Stimulated activated CD8-positive, alpha-beta memory T cell treated with anti-CD3 and anti-CD28 coated beads, Interleukin-12 subunit alpha, Interleukin-12 subunit beta, amount 100 ng/mL, for 4 hours (primary cell): ENCODE data around the gene ST8SIA6.

ENCODE experiments used
- DNase-seq: peaks from one replicate; pipeline ENCODE4 v3.0.0-alpha.2; 2020; ENCODE audit warnings: low read depth

ST8SIA6 gene

DNA sequence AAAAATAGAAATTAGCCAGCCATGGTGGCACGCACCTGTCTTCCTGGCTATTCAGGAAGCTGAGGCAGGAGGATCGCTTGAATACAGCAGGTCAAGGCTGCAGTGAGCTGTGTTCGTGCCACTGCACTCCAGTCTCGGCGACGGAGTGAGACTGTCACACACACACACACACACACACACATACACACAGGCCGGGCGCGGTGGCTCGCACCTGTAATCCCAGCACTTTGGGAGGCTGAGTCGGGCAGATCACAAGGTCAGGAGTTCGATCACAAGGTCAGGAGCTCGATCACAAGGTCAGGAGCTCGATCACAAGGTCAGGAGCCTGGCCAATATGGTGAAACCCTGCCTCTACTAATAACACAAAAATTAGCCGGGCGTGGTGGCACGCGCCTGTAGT lies 68.4 kb downstream of the ST8SIA6 start:
- no peak for DNase-seq

GRCh38 chr10:17385066-17385465 lies 69.3 kb downstream of the ST8SIA6 start:
- no peak for DNase-seq

DNA sequence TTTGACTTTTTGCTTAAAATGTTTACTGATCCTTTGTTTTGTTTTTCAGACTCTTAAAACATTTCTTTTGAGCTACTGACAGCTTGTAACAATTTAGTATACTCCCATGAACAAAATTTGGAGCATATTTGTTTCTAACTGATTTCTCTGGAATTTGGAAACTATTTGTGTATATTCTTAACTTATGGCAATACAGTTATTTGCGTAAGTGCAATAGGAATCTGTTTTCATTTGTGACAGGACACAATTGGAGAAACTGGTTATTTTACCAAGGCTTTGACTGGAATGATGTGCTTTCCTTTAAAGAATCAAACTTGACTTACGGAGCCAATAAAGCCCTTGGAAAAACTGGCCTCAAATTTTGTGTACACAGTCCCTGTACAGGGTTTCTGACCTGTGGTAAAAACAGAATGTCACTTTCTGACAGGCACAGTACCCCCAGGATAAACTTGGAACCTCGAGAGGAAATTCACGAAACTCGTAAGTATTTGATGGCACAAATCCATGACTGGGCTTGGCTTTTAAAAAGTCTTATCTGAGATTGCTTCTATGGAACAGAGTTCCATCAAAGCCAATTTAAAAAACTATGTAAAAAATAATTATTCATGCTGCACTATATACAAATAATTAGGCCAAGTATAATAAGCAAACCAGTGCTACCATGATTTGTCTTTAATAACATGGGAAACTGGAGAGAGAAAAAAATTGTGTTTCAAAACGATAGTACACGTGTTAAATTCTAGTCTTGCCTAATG lies 70.4 kb downstream of the ST8SIA6 start:
- no peak for DNase-seq

DNA sequence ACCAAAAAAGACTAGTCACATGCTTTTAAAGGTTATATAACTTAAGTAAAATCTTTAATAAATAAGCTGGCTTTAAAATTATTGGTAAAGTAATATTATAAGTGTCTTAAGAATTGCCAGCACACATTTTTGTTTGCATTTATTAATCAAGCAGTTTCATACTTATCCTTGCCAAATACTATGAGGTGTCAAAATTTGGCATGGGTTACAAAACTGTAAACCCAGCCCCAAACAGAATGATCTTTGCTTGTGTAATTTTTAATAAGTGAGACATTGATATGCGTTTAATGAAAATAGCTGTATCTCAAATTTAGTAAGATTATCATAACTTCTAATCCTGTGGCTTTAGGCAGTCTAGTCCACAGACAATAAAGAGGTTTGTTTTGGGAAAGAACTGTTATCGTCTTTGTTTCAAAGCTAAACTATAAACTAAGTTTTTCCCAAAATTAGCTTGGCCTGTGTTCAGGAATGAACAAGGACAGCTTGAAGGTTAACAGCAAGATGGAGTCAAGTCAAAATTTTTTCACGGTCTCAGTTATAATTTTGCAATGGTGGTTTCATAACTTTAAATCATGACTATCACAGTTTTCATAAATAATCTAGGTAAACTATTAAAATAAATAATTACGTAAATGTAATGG lies 72.8 kb downstream of the ST8SIA6 start:
- DNase-seq: no peak

DNA sequence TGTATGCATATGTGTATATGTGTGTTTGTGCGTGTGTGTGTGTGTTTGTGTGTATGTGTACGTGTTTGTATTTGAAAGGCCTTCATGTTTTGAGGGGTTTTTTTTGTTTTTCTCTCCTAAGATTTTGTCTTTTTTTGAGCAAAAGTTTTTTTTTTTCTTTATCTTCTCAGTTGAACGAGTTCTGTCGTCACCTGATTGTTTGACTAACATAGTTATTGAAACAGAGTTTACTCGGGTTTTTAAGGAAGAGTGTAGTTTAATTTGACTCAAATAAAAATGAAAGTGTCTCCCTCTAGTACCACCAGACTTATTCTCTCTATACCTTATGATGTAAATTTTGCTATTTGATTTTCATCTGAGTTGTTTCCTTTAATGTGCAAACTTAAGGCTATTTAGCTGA lies 73.5 kb downstream of the ST8SIA6 start:
- no peak for DNase-seq

GRCh38 chr10:17380016-17380415 lies 74.4 kb downstream of the ST8SIA6 start:
- no peak for DNase-seq

DNA sequence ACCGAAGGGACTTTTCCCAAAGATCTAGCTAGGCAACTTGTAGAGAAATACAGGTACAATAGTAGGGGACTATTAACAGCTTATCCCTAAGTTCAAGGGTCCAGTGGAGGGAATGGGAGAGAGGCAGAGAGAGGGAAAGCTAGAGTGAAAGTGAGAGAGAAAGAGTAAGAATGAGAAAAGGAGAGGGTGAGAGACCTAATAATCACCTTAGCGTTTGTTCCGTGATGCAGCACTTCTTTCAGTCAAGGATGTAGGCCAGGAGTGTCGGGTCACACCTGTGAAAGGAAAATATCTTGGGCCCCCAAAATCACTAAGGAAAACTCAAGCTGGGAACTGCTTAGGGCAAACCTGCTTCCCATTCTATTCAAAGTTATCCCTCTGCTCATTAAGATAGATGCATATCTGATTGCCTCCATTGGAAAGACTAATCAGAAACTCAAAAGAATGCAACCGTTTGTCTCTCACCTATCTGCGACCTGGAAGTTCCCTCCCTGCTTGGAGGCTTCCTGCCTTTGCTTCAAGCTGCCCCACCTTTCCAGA lies 75.2 kb downstream of the ST8SIA6 start:
- no peak for DNase-seq

- no peak for DNase-seq
These were observed 78.3 kb downstream of the ST8SIA6 start for GRCh38 chr10:17375936-17376584.

GRCh38 chr10:17368708-17369272 lies 85.6 kb downstream of the ST8SIA6 start:
- no peak for DNase-seq

DNA sequence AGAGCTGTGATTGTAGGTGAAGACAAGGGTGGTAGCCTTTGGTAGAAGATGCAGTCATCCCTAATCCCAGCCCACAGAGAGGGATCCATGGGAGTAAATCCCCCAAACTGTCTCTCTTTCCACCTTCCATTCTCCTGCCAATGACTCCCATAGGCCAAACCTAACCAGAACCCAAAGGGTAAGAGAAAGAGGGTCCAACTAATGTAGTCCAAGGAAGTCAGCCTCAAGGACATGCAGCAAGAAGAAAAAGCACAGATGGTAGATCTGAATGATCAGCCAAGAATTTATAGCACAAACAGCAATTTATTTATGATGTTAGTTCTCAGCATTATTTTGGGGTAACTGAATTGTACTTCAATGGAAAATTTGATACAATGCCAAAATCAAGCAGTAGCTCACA lies 87.7 kb downstream of the ST8SIA6 start:
- no peak for DNase-seq

DNA sequence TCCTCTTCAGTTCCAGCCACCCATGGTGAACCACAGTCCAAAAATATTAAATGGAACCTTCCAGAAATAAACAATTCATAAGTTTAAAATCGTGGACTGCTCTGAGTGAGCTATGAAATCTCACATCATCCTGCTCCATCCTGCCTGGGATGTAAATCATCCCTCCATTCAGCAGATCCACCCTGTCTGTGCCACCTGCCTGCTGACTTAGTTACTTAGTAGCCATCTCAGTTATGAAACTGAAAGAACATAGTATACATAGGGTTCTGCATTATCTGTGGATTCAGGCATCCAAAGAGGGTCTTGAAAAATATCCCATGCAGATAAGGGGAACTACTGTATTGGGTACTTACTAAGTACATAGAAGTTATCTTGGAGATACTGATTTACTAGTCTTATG lies 89.0 kb downstream of the ST8SIA6 start:
- DNase-seq: no peak

DNA sequence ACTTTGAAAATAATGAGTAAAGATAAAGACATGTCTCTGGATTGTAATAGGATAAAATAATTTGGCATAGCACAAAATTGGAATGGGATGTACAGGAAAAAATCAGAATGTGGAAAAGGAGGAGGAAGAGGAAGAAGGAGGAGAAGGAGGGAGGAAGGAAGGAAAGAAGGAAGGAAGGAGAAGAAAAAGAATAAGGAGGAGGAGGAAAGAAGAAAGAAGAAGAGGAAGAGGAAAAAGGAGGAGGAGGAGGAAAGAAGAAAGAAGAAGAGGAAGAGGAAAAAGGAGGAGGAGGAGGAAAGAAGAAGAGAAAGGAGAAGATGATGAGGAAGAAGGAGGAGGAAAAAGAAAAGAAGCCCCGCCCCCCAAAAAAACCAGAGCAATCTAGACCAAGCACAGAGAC lies 95.9 kb downstream of the ST8SIA6 start:
- no peak for DNase-seq

GRCh38 chr10:17357781-17358180 lies 96.6 kb downstream of the ST8SIA6 start:
- no peak for DNase-seq

DNA sequence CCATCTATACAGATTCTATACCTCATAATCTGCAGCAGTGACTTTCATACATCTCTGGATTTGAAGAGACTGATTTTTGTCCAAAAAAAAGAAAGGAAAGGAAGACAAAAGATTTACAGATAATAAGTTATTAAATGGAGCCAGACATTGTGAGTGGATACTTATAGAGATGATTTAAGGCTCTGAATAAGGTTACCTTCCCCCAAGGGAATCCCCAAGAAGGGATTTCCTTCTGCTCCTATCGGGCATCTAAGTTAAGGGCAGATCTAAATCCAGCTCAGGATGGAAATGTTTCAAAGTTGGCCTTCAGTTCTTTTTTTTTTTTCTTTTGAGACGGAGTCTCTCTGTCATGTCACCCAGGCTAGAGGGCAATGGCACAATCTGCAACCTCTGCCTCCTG lies 97.6 kb downstream of the ST8SIA6 start:
- no peak for DNase-seq

GRCh38 chr10:17354781-17355180 lies 99.6 kb downstream of the ST8SIA6 start:
- DNase-seq: no peak

- no peak for DNase-seq
These were observed 100.7 kb downstream of the ST8SIA6 start for GRCh38 chr10:17353568-17354300.

DNA sequence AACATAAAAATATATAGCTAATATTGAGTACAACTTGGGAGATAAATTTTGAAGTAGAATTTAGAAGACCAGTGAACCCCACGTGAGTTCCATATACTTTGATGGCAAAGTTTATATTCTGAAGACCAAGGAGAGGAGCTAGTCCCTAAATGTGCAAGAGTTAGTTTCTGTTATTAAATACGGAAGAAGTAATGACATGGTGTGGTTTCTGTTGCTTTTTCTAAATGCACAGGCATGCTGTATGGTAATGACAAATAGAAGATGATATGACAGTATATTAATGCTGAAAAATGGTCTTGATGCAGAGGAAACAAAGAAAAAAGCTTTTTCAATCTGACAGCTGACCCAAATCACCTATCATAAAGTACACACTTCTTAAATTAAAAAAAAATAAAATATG lies 101.8 kb downstream of the ST8SIA6 start:
- no peak for DNase-seq

DNA sequence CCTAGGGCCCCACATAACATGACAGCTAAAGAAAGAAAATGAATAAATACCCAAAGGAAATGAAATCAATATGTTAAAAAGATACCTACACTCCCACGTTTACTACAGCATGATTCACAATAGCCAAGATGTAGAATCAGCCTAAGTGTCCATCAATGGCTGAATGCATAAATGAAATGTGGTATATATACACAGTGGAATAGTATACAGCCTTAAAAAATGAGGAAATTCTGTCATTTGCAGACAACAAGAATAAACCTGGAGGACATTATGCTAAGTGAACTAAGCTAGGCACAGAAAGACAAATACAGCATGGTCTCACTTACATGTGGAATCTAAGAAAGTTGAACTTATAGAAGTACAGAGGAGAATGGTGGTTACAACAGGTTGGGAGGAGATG lies 102.9 kb downstream of the ST8SIA6 start:
- no peak for DNase-seq

DNA sequence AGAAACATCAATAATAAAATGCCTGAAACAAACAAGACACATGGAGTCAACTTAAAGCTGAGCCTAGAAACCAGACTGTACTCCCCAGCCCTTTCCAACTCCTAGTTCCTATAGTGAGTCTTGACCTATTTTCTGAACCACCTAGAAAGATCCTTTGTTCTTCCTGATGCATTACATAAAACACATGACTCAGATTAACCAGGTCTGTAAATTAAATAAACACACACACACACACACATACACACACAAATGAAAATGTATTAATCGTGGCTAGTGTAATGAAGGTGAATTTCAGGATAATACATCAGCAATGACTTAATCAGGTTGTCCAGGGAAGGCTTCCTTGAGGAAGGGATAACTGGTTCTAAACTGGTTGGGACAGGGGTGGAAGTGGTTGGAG lies 104.7 kb downstream of the ST8SIA6 start:
- DNase-seq: no peak

- DNase-seq: no peak
These were observed 105.7 kb downstream of the ST8SIA6 start for GRCh38 chr10:17348501-17349349.

DNA sequence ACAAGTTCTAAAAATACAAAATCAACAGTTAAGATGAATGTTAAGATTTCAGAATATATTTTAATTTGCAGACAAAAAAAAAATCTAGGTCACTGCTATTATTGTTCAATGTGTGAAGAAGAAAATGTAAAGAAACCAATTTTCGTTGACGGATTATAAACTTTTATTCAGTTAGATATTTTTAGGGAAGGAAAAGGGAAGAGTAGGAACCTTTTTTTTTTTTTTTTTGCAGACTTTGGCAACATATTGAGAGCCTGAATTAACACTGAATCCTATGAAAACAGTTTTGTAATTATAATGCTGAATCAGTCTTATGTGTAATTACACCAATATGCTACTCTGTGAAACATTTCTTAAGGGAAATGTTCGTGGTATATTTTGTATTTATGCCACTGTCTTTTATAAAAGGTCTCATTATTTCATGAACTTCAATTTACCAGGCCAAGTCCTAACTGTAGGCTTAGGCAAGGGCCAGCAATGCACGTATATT lies 106.3 kb downstream of the ST8SIA6 start:
- no peak for DNase-seq
